Aorta (tissue), 5 donors: ENCODE data around the gene EMID1. TPM values are rescaled to one million over a fixed set of nuclear protein-coding genes. Genes with fewer than 3 reads are reported as not detected.
"Not testable (repeated sequence)": the region's sequence is repeated elsewhere in the genome, so short reads cannot be mapped to it uniquely, and the experiment has no call there.

Experiments
- ATAC-seq: fragments of 200-7000 bp; cut with Tn5 transposase; one replicate; pipeline ENCODE4 v1.9.1; 2022; ENCODE audit warnings: moderate library complexity; ENCODE audit not compliant: low FRiP score
- DNase-seq, 2 donors: peaks; one replicate each; pipeline ENCODE4 v3.0.0-alpha.2; 2020
- H3K27ac ChIP-seq, 2 donors: one replicate each; pipeline ENCODE4 v1.5.1; 2013; ENCODE audit warnings: low read length in 2 of 2, mild to moderate bottlenecking in 2 of 2, moderate library complexity in 2 of 2, control low read depth in 1 of 2, inconsistent platforms in 1 of 2, low read depth in 1 of 2
- H3K27me3 ChIP-seq, 2 donors: one replicate each; pipeline ENCODE4 v1.6.1; 2013; ENCODE audit warnings: control low read depth in 1 of 2, low read length in 1 of 2, mild to moderate bottlenecking in 1 of 2, moderate library complexity in 1 of 2; ENCODE audit not compliant: insufficient read depth in 2 of 2, control insufficient read depth in 1 of 2
- H3K36me3 ChIP-seq, 2 donors: one replicate each; pipeline ENCODE4 v1.6.1; 2013; ENCODE audit warnings: control low read depth in 1 of 2, low read length in 1 of 2, mild to moderate bottlenecking in 1 of 2; ENCODE audit not compliant: insufficient read depth in 2 of 2, control insufficient read depth in 1 of 2
- H3K4me1 ChIP-seq, 2 donors: one replicate each; pipeline ENCODE4 v1.6.1; 2013; ENCODE audit warnings: low read length in 2 of 2, control low read depth in 1 of 2, mild to moderate bottlenecking in 1 of 2, moderate library complexity in 1 of 2; ENCODE audit not compliant: insufficient read depth in 2 of 2, control insufficient read depth in 1 of 2
- H3K4me3 ChIP-seq, 2 donors: one replicate each; pipeline ENCODE4 v1.5.1; 2013; ENCODE audit warnings: low read length in 2 of 2, control low read depth in 1 of 2, mild to moderate bottlenecking in 1 of 2
- H3K9me3 ChIP-seq: one replicate; pipeline ENCODE4 v1.6.1; 2013; ENCODE audit warnings: mild to moderate bottlenecking, low read length; ENCODE audit not compliant: control insufficient read depth
- WGBS, 2 donors: extraction: QIAGEN DNeasy Blood & Tissue Kit; methylation state at CpG; one replicate each; pipeline ENCODE4 v1.1.7; 2013; 5-methylcytosine and 5-hydroxymethylcytosine counted together
- intact Hi-C, 2 donors: fragments of 100-400 bp; cut with DNase I; formaldehyde crosslinking; loops; one replicate each; pipeline versions ENCODE4 v1.14.2 to v1.15.0; 2022
- polyA plus RNA-seq, 2 donors: library from polyadenylated mRNA; stranded (reverse); fragments of 200-250 nt; gene quantifications; one replicate each; pipeline ENCODE4 v1.2.3, GENCODE V29; 2013
- total RNA-seq, 2 donors: library from RNA; stranded (reverse); fragmentation: NEBNext Ultra II Directional; extraction: Animal tissue kit (Norgen Biotek cat#: 25700); gene quantifications; one replicate each; pipeline ENCODE4 v1.2.1, GENCODE V29; 2021
- donor health status: healthy with polysubstance abuse.
- donor health status: Bipolar disorder and iron deficiency.
- donor health status: DM: no; HTN: no; CAD: no.
- donor health status: DM: no; HTN: no; CAD: no.
- donor health status: DM: yes; HTN: yes; CAD: no.

Gene EMID1
- total and polyA plus RNA-seq, 4 donors, result 0.13 to 7.0 (median 0.95) TPM

GRCh38 chr22:29230972-29231875 is 25.5 kb downstream of the EMID1 start:
- peak in 1 of 2 donors; percentile 32 for DNase-seq
- intact Hi-C loops, result no loop called here

GRCh38 chr22:29231971-29232959 is 26.6 kb downstream of the EMID1 start:
- peak; percentile 51 for ATAC-seq
- peak in 1 of 2 donors; percentile 51 for DNase-seq
- WGBS, 2 donors, result 31 to 42% methylated on average over 22 of the region's 22 CpGs
- Histone ChIP-seq H3K4me1 (no peaks in the 10 kb centered on the region), H3K9me3 (no peaks in the 10 kb centered on the region), H3K36me3 (no peaks in the 10 kb centered on the region), H3K4me3 (no peak overlapping the region), H3K27ac (no peak overlapping the region), H3K27me3 (no peaks in the 10 kb centered on the region)
- intact Hi-C loops, result no loop called here

More at GRCh38 chr22:29230972-29231875, 25.5 kb downstream of the EMID1 start:
- Histone ChIP-seq H3K9me3 (no peaks in the 10 kb centered on the region), H3K36me3 (no peaks in the 10 kb centered on the region), H3K4me3 (no peak overlapping the region), H3K4me1 (no peaks in the 10 kb centered on the region), H3K27ac (no peak overlapping the region), H3K27me3 (no peaks in the 10 kb centered on the region)
- ATAC-seq, result peak; percentile 16
- 92 to 93% methylated on average over 19 of the region's 19 CpGs for WGBS, 2 donors

- H3K4me3 ChIP-seq, result no peak overlapping the region
- no peaks in the 10 kb centered on the region for H3K36me3 ChIP-seq
- WGBS, 2 donors, result 88 to 92% methylated on average over 1 of the region's 1 CpG
- no peaks in the 10 kb centered on the region for H3K4me1 ChIP-seq
- H3K27me3 ChIP-seq, result no peaks in the 10 kb centered on the region
- no peak overlapping the region for H3K27ac ChIP-seq
- peak in 1 of 2 donors; percentile 2 for DNase-seq
- no peak for ATAC-seq
- intact Hi-C loops, result no loop called here
- no peaks in the 10 kb centered on the region for H3K9me3 ChIP-seq
Observed at GRCh38 chr22:29233277-29233877, 27.7 kb downstream of the EMID1 start.

- DNase-seq, result peak in 1 of 2 donors; percentile 4
- 68% methylated on average over 9 of the region's 9 CpGs for WGBS, 2 donors
Observed at GRCh38 chr22:29240481-29240880, 34.8 kb downstream of the EMID1 start.

GRCh38 chr22:29243874-29244446 is 38.3 kb downstream of the EMID1 start:
- Histone ChIP-seq H3K36me3 (no peaks in the 10 kb centered on the region), H3K27ac (no peak overlapping the region), H3K27me3 (no peaks in the 10 kb centered on the region), H3K9me3 (peaks cover 3% of the 10 kb centered on the region), H3K4me3 (no peak overlapping the region), H3K4me1 (no peaks in the 10 kb centered on the region)
- whole genome bisulfite sequencing, 2 donors, result 90 to 91% methylated on average over 11 of the region's 11 CpGs
- intact Hi-C loops, result loop anchor here (5.0 to 10.0 kb wide), 3 partner anchors 42 to 639 kb away; no protein-coding TSS in a partner anchor
- DNase-seq, result no peak
- no peak for ATAC-seq

More at GRCh38 chr22:29240481-29240880, 34.8 kb downstream of the EMID1 start:
- intact Hi-C loops, result loop anchor here (5.0 to 10.0 kb wide), 3 partner anchors 38 to 636 kb away; no protein-coding TSS in a partner anchor
- not testable (repeated sequence) for H3K27me3 ChIP-seq, H3K27ac ChIP-seq, H3K9me3 ChIP-seq, H3K4me3 ChIP-seq, ATAC-seq, H3K4me1 ChIP-seq, H3K36me3 ChIP-seq

- intact Hi-C loops, result loop anchor here (5.0 to 10.0 kb wide), 3 partner anchors 43 to 640 kb away; no protein-coding TSS in a partner anchor
- Histone ChIP-seq H3K4me3 (no peak overlapping the region), H3K9me3 (peaks cover 1% of the 10 kb centered on the region), H3K27me3 (no peaks in the 10 kb centered on the region), H3K27ac (no peak overlapping the region), H3K4me1 (no peaks in the 10 kb centered on the region), H3K36me3 (no peaks in the 10 kb centered on the region)
- 78 to 79% methylated on average over 7 of the region's 7 CpGs for WGBS, 2 donors
- ATAC-seq (peak; percentile 34), DNase-seq (no peak)
Observed at GRCh38 chr22:29244785-29245625, 39.3 kb downstream of the EMID1 start.

- no peak overlapping the region for H3K27ac ChIP-seq
- peaks cover 1% of the 10 kb centered on the region for H3K9me3 ChIP-seq
- DNase-seq (peak; percentile 76 to 88), ATAC-seq (peak; percentile 92)
- H3K4me1 ChIP-seq, result no peaks in the 10 kb centered on the region
- no peak overlapping the region for H3K4me3 ChIP-seq
- intact Hi-C loops, result loop anchor here (10.0 kb wide), 2 partner anchors 391 to 641 kb away; no protein-coding TSS in a partner anchor
- no peaks in the 10 kb centered on the region for H3K36me3 ChIP-seq
- 43 to 45% methylated on average over 11 of the region's 11 CpGs for WGBS, 2 donors
- H3K27me3 ChIP-seq, result no peaks in the 10 kb centered on the region
Observed at GRCh38 chr22:29245626-29246385, 40.1 kb downstream of the EMID1 start.
